CD4-positive, alpha-beta T cell treated with Interleukin-15 for 4 hours (primary cell): Measurements from ENCODE around the gene FYCO1.
"Not testable (repeated sequence)": the region's sequence is repeated elsewhere in the genome, so short reads cannot be mapped to it uniquely, and the experiment has no call there.

Experiments used
- DNase-seq: peaks from one replicate; pipeline ENCODE4 v3.0.0-alpha.2; 2020; ENCODE audit warnings: low spot score

Gene FYCO1

GRCh38 chr3:45995236-45996192, at the start of gene FYCO1:
FYCO1 (minus strand) TSS chr3:45995824; CDS start chr3:45984910, 10,914 bp downstream.
- DNase-seq, result peak; percentile 87

- DNase-seq, result no peak
Measured at GRCh38 chr3:46038916-46039315, 43.3 kb upstream of the FYCO1 start.

- DNase-seq, result not testable (repeated sequence)
Measured at GRCh38 chr3:46038071-46038470, 42.4 kb upstream of the FYCO1 start.

GRCh38 chr3:46036191-46036590, 40.6 kb upstream of the FYCO1 start:
- DNase-seq, result no peak

GRCh38 chr3:46031747-46032146, 36.1 kb upstream of the FYCO1 start:
- DNase-seq, result no peak

GRCh38 chr3:46031269-46031668, 35.6 kb upstream of the FYCO1 start:
- DNase-seq, result no peak

- no peak for DNase-seq
Measured at GRCh38 chr3:46030626-46031025, 35.0 kb upstream of the FYCO1 start.

- DNase-seq, result no peak
Measured at GRCh38 chr3:46029953-46030543, 34.4 kb upstream of the FYCO1 start.

- DNase-seq, result no peak
Measured at GRCh38 chr3:46027736-46028397, 32.2 kb upstream of the FYCO1 start.

- DNase-seq, result no peak
Measured at GRCh38 chr3:46027021-46027705, 31.5 kb upstream of the FYCO1 start, which contains the start of gene XCR1. XCR1 (minus strand) TSS chr3:46027483; CDS start chr3:46021947, 5,536 bp downstream.

- no peak for DNase-seq
Measured at GRCh38 chr3:46025139-46025538, 29.5 kb upstream of the FYCO1 start.

- DNase-seq, result no peak
Measured at GRCh38 chr3:46024131-46024530, 28.5 kb upstream of the FYCO1 start.

GRCh38 chr3:46022909-46023785, 27.5 kb upstream of the FYCO1 start:
- DNase-seq, result no peak

GRCh38 chr3:46021516-46021915, 25.9 kb upstream of the FYCO1 start:
- DNase-seq, result no peak

GRCh38 chr3:46020766-46021510, 25.3 kb upstream of the FYCO1 start:
- no peak for DNase-seq

- no peak for DNase-seq
Measured at GRCh38 chr3:46019707-46020106, 24.1 kb upstream of the FYCO1 start.

GRCh38 chr3:46017720-46018119, 22.1 kb upstream of the FYCO1 start:
- no peak for DNase-seq

- DNase-seq, result no peak
Measured at GRCh38 chr3:46013316-46014094, 17.9 kb upstream of the FYCO1 start.

GRCh38 chr3:46012246-46012645, 16.6 kb upstream of the FYCO1 start:
- no peak for DNase-seq
